OCI-LY7 (cell line): ENCODE measurements around the gene PEG3. TPM values are rescaled to one million over a fixed set of nuclear protein-coding genes. Genes with fewer than 3 reads are reported as not detected.

Experiments
- BruUV-seq: library from RNA; stranded (reverse); fragments of 400-500 nt; replicated peaks from 2 replicates; lab custom pipeline; 2021; lab: Mats Ljungman, UMichigan
- CTCF ChIA-PET: fragments of 300-600 bp; sonication (Branson Sonifier 250); formaldehyde crosslinking; loops from one replicate; lab custom pipeline; 2022; ENCODE audit warnings: antibody characterized with exemption; ENCODE audit not compliant: unreplicated experiment; lab: Charles Lee
- POLR2A ChIA-PET: fragments of 300-600 bp; sonication (Branson Sonifier 250); formaldehyde crosslinking; loops from one replicate; lab custom pipeline; 2022; ENCODE audit warnings: antibody characterized with exemption; lab: Charles Lee
- DNase-seq: peaks from one replicate; pipeline ENCODE4 v3.0.0-alpha.2; 2015; ENCODE audit warnings: low spot score
- H2AFZ ChIP-seq: fragments of 200-600 bp; sonication (generic), shearing (Covaris generic); 2 replicates; pipeline ENCODE4 v1.6.1; 2014; ENCODE audit warnings: mild to moderate bottlenecking, antibody characterized with exemption, low read length, moderate library complexity
- H3K27ac ChIP-seq: fragments of 200-600 bp; sonication (generic); 2 replicates; pipeline ENCODE4 v1.5.1; 2014; ENCODE audit warnings: mixed run types, low read depth, mild to moderate bottlenecking, moderate library complexity, low read length, inconsistent platforms; ENCODE audit not compliant: poor library complexity, severe bottlenecking
- H3K36me3 ChIP-seq: fragments of 200-600 bp; sonication (generic); 2 replicates; pipeline ENCODE4 v1.6.1; 2014; ENCODE audit warnings: mild to moderate bottlenecking, antibody characterized with exemption, low read length, moderate library complexity, mixed read lengths; ENCODE audit not compliant: insufficient read depth
- H3K4me1 ChIP-seq: fragments of 200-600 bp; sonication (generic); 2 replicates; pipeline ENCODE4 v1.5.1; 2014; ENCODE audit warnings: mild to moderate bottlenecking, low read length; ENCODE audit not compliant: insufficient read depth, poor library complexity, severe bottlenecking
- H3K4me2 ChIP-seq: fragments of 200-600 bp; sonication (generic); 2 replicates; pipeline ENCODE4 v1.6.1; 2014; ENCODE audit warnings: mild to moderate bottlenecking, low read length
- H3K4me3 ChIP-seq: fragments of 200-600 bp; sonication (generic); 2 replicates; pipeline ENCODE4 v1.5.1; 2014; ENCODE audit warnings: mild to moderate bottlenecking, low read depth, low read length; ENCODE audit not compliant: poor library complexity, severe bottlenecking
- H3K79me2 ChIP-seq: fragments of 200-600 bp; sonication (generic); 2 replicates; pipeline ENCODE4 v1.6.1; 2016; ENCODE audit warnings: low read depth, mild to moderate bottlenecking, low read length, moderate library complexity, mixed read lengths; ENCODE audit not compliant: insufficient read depth
- H3K9me2 ChIP-seq: fragments of 200-600 bp; sonication (generic); 2 replicates; pipeline ENCODE4 v1.6.1; 2016; ENCODE audit warnings: mild to moderate bottlenecking, low read length, mixed read lengths; ENCODE audit not compliant: insufficient read depth
- H3K9me3 ChIP-seq: fragments of 200-600 bp; sonication (generic); 2 replicates; pipeline ENCODE4 v1.6.1; 2014; ENCODE audit warnings: mild to moderate bottlenecking, mixed run types, low read length, mixed read lengths
- H4K20me1 ChIP-seq: fragments of 200-600 bp; sonication (generic); 2 replicates; pipeline ENCODE4 v1.6.1; 2014; ENCODE audit warnings: mild to moderate bottlenecking, antibody characterized with exemption, low read length, moderate library complexity, mixed read lengths; ENCODE audit not compliant: insufficient read depth
- EZH2phosphoT487 ChIP-seq: fragments of 200-600 bp; sonication (generic); IDR thresholded peaks from 2 replicates; pipeline ENCODE4 v1.6.1; 2018; ENCODE audit warnings: low read depth, borderline replicate concordance, mild to moderate bottlenecking, mixed run types, antibody characterized with exemption, low read length, moderate library complexity, mixed read lengths
- intact Hi-C: fragments of 100-400 bp; cut with micrococcal nuclease; formaldehyde crosslinking; loops from one replicate; pipeline ENCODE4 v1.10.0; 2022; ENCODE audit not compliant: unreplicated experiment
- total RNA-seq, 2 experiments: library from RNA; depleted of rRNA in 1 of 2; stranded (reverse); fragments of >200 nt in 1 of 2; shearing (Covaris generic) in 1 of 2; gene quantifications; 2 replicates each; pipeline ENCODE4 v1.2.3, GENCODE V29; 2014 to 2022
- TF ChIP-seq, protein P1 (sequence below): fragments of 200-600 bp; sonication (generic); conservative IDR thresholded peaks from 2 replicates; pipeline ENCODE4 v1.5.1; 2014; ENCODE audit warnings: mild to moderate bottlenecking, antibody characterized with exemption, low read length, moderate library complexity, mixed read lengths

PEG3 gene
- total RNA-seq, 2 experiments from 2014 or later, result not detected

GRCh38 chr19:56827708-56828107, 12.8 kb downstream of the PEG3 start:
- Histone ChIP-seq H4K20me1 (no peaks in the 10 kb centered on the region), H3K4me2 (no peak overlapping the region), H3K4me1 (no peaks in the 10 kb centered on the region), H2AFZ (no peak overlapping the region), H3K9me2 (no peaks in the 10 kb centered on the region), H3K36me3 (no peaks in the 10 kb centered on the region), H3K27ac (no peak overlapping the region), H3K79me2 (no peaks in the 10 kb centered on the region), H3K4me3 (no peak overlapping the region), H3K9me3 (no peaks in the 10 kb centered on the region)
- DNase-seq, result no peak
- no peak for TF ChIP-seq EZH2phosphoT487
- TF ChIP-seq, protein P1, sequence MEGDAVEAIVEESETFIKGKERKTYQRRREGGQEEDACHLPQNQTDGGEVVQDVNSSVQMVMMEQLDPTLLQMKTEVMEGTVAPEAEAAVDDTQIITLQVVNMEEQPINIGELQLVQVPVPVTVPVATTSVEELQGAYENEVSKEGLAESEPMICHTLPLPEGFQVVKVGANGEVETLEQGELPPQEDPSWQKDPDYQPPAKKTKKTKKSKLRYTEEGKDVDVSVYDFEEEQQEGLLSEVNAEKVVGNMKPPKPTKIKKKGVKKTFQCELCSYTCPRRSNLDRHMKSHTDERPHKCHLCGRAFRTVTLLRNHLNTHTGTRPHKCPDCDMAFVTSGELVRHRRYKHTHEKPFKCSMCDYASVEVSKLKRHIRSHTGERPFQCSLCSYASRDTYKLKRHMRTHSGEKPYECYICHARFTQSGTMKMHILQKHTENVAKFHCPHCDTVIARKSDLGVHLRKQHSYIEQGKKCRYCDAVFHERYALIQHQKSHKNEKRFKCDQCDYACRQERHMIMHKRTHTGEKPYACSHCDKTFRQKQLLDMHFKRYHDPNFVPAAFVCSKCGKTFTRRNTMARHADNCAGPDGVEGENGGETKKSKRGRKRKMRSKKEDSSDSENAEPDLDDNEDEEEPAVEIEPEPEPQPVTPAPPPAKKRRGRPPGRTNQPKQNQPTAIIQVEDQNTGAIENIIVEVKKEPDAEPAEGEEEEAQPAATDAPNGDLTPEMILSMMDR, result no peak
- CTCF ChIA-PET, result no interaction called here
- intact Hi-C loops, result no loop called here
- no TSS peak for BruUV-seq
- POLR2A ChIA-PET, result no interaction called here

DNA sequence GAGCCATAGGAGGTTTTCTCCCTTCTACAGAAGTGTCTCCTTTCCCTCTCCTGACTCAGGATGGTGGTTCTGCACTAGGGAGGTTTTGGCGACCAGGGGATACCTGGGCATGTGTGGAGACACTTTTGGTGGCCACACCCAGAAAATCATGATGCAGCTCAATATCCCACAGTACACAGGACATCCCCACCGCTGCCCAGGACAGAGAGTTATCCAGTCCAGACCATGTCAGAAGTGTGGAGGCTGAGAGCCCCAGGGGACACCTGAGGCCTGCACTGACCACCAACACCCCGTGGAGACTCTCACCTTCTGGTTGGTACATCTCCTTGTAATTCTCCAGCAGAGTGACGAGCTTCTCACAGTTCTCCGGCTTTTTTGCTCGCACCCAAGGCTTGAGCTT, 16.6 kb downstream of the PEG3 start:
- H3K9me3 ChIP-seq, result no peaks in the 10 kb centered on the region
- no peaks in the 10 kb centered on the region for H3K79me2 ChIP-seq
- no peaks in the 10 kb centered on the region for H3K9me2 ChIP-seq
- no peak for TF ChIP-seq EZH2phosphoT487
- TF ChIP-seq, protein P1, result no peak
- H3K4me2 ChIP-seq, result no peak overlapping the region
- no TSS peak for BruUV-seq
- CTCF ChIA-PET, result no interaction called here
- DNase-seq, result no peak
- H3K4me1 ChIP-seq, result no peaks in the 10 kb centered on the region
- no peak overlapping the region for H2AFZ ChIP-seq
- no peak overlapping the region for H3K27ac ChIP-seq
- no peaks in the 10 kb centered on the region for H3K36me3 ChIP-seq
- H3K4me3 ChIP-seq, result no peak overlapping the region
- POLR2A ChIA-PET, result no interaction called here
- H4K20me1 ChIP-seq, result no peaks in the 10 kb centered on the region
- intact Hi-C loops, result no loop called here

- Histone ChIP-seq H4K20me1 (no peaks in the 10 kb centered on the region), H3K36me3 (no peaks in the 10 kb centered on the region), H3K27ac (no peak overlapping the region), H3K4me2 (no peak overlapping the region), H3K79me2 (no peaks in the 10 kb centered on the region), H2AFZ (no peak overlapping the region), H3K4me1 (no peaks in the 10 kb centered on the region), H3K4me3 (no peak overlapping the region), H3K9me3 (no peaks in the 10 kb centered on the region), H3K9me2 (no peaks in the 10 kb centered on the region)
- TF ChIP-seq, protein P1, result no peak
- TF ChIP-seq EZH2phosphoT487, result no peak
- no peak for DNase-seq
- ChIA-PET CTCF (no interaction called here), POLR2A (no interaction called here)
- BruUV-seq, result no TSS peak
- intact Hi-C loops, result no loop called here
These were observed 17.1 kb downstream of the PEG3 start for GRCh38 chr19:56823417-56823816.
